ENCODE measurements around the gene ARHGAP4.

ARHGAP4 gene

GRCh38 chrX:153903238-153903980 lies 22.7 kb downstream of the ARHGAP4 start:
- FAIRE-seq, result no peak

GRCh38 chrX:153902385-153902784 lies 23.7 kb downstream of the ARHGAP4 start:
- no peak for FAIRE-seq

- FAIRE-seq, result no peak
These were observed 24.3 kb downstream of the ARHGAP4 start for GRCh38 chrX:153901753-153902140.

GRCh38 chrX:153900831-153901752 lies 25.0 kb downstream of the ARHGAP4 start:
- peak; percentile 87 for FAIRE-seq

- FAIRE-seq, result no peak
These were observed 28.2 kb downstream of the ARHGAP4 start for GRCh38 chrX:153897899-153898298.

DNA sequence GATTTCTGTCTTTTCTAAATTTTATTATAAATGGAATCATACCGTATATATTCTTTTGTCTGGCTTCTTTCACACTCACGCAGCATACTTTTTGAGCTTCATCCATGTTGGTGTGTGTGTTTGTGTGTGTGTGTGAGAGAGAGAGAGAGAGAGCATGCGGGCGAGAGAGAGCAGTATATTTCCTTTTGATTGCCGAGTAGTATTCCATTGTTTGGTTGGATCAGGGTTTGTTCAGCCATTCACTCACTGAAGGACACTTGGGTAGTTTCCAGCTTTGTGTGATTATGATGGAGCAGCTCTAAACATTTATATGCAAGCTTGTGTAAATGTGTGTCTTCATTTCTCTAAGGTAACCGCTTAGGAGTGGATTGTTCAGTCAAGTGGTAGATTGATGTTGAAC lies 36.9 kb downstream of the ARHGAP4 start:
- no peak for FAIRE-seq

- no peak for FAIRE-seq
These were observed 37.7 kb downstream of the ARHGAP4 start for GRCh38 chrX:153888344-153888743.

- FAIRE-seq, result no peak
These were observed 38.7 kb downstream of the ARHGAP4 start for GRCh38 chrX:153887385-153887784.

GRCh38 chrX:153886915-153887314 lies 39.1 kb downstream of the ARHGAP4 start:
- FAIRE-seq, result peak; percentile 92

GRCh38 chrX:153885968-153886903 lies 39.8 kb downstream of the ARHGAP4 start, which contains the start of gene L1CAM:
L1CAM (minus strand) TSS chrX:153886173; CDS start chrX:153875836, 10,337 bp downstream.
- FAIRE-seq, result no peak

DNA sequence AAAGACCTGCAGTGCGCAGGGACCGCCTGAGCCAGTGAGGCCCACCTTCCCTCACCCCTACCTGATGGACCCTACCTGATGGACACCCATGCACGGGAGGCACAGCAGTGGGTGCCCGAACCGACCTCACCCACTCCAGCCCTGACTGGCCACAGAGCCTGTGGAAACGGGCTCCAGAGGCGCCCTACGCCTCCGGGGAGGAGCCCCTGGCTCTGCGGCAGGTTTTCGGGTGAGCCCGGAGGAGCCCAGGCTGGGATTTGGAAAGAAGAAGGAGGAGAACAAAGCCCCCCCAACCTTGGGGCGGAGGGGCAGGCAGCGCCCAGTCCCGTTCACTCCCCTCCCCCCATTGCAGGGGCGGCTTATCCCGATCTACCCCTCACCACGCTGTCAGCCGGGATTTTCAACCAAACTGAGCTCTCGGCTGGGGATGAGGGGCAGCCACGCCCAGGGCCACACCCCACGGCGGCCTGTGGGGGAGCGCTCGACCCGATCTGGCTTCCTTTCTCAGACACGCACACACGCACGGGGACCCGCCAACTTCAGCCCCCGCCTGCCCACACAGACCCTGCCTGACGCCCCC lies 40.8 kb downstream of the ARHGAP4 start:
- no peak for FAIRE-seq

DNA sequence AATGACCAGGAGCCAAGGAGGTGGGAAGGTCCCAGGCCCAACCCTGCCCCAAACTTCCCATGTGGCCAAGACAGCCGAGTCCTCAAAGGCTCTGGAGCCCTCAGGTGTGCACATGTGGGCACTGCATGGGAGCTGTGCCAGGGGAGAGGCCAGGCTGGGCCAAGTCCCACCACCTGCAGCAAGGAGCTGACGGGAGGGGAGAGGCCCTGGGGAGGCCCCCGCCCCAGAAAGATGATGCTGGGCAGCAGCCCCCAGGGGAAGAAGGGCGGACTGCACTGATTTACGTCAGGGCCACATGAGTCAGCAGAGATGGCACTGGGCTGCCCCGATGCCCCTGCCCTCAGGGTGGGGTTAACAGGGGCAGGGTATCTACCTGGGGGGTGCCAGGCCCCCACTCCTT lies 41.5 kb downstream of the ARHGAP4 start:
- peak; percentile 40 for FAIRE-seq

DNA sequence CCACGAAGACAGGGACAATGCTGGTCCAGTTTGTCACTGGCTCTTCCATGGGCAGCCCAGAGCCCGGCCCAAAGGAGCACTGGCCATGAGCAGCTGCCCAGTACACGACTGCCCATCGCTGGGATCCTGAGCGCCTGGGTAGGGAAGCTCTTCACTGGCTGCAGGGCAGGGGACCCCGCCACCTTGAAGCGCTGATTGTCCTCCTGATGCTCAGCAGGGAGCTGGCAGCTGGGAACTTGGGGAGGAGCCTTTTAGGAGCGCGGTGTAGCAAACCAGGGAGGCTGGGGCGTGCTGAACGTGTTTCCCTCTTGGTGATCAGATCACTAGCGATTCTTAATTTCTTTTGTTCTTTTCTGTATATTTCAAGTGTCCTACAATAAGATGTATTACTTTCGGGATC lies 41.9 kb downstream of the ARHGAP4 start:
- no peak for FAIRE-seq

DNA sequence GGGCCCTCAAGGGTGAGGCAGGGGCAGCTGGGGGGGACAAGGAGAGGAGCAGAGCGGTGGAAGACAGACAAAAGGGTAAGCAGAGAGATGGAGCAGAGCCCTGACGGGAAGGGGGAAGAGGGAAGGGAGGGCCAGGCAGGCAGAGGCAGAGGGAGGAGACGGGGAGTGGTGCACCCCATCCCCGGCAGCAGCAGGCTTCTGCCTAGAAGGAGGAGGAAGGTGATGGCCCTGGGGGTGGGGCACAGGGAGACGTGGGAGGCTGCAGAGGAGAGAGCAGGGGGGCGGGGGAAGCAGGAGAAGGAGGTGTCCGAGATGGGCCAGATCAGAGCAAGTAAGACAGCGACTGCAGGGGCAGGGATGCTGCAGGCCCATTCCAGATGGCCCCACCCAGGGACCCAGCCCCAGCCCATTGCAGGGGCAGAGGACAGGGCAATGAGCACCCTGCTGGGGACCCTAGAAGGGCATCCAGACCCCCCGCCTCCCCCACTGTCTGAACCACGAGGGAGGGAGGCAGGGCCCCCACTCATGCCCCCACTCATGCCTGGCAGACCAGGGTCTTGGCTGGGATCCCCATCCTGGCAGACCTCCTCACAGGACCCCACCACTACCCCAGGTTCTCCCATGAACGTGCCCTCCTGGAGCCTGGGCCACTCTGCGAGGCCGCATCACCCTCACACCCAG lies 42.8 kb downstream of the ARHGAP4 start:
- no peak for FAIRE-seq

GRCh38 chrX:153882557-153882956 lies 43.5 kb downstream of the ARHGAP4 start:
- FAIRE-seq, result no peak

GRCh38 chrX:153882086-153882498 lies 44.0 kb downstream of the ARHGAP4 start:
- no peak for FAIRE-seq

GRCh38 chrX:153881281-153881680 lies 44.8 kb downstream of the ARHGAP4 start:
- no peak for FAIRE-seq

- FAIRE-seq, result no peak
These were observed 45.6 kb downstream of the ARHGAP4 start for GRCh38 chrX:153880440-153880815.

DNA sequence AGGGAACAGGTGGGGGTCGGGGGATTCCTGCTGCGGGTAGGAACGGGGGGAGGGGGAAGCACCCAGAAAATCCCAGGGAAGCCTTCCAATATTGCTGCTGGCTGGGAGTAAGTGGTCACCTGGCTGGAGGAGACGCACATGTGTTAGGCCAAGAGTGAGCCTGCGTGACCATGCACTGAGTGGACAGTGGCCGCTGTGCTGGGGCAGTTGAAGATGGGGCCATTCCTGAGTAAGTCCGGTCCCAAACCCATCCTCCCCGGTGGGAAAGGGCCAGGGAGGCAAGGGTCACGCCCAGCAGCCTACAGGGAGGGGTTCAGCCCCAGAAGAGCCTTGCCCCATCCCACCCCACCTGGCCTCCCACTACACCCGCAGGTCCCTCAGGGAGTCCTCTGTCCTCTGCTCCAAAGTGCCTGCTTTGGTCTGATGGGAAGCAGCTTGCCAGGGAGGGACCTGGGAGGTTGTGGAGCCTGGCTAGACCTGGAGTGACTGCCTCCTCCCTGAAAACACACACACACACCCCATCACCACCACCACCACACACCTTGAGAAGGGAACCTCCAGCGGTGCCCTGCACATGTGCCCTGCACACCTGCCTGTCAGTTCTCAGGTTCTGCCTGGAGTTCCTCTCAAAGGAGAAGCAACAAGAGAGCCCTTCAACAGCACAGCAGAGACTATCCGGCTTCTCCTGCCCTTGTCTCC lies 46.2 kb downstream of the ARHGAP4 start:
- no peak for FAIRE-seq

DNA sequence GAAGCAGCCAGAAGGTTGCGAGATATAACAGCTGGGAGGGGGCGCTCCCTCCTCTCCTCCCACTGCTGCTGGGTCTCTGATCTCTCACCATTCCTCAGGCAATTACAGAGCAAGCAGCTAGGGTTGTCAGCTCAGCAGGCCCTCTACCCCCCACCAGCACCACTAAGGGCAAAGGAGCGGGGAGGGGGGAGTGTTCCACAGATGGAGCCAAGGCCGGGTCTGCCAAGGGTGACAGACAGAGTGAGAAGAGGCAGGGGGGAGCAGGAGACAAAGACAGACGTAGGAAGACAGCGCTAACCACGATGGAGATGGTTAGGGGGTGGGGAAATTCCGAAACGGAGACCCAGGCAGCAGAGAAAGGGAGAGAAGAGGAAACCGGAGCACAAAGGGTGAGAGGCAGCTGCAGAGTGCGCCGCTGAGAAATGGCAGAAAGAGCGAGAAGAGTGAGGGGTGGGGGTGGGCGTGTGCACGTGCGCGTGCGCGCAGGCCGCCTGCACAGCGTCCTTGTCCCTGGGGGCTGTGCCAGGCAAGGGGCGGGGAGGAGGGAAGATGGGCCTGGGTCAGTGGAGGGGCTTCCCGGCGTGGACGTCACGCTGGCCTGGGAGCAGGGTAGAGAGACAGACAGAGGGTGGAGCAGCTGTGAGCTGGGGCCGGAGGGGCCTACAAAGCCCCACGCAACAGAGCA lies 47.0 kb downstream of the ARHGAP4 start:
- FAIRE-seq, result no peak

DNA sequence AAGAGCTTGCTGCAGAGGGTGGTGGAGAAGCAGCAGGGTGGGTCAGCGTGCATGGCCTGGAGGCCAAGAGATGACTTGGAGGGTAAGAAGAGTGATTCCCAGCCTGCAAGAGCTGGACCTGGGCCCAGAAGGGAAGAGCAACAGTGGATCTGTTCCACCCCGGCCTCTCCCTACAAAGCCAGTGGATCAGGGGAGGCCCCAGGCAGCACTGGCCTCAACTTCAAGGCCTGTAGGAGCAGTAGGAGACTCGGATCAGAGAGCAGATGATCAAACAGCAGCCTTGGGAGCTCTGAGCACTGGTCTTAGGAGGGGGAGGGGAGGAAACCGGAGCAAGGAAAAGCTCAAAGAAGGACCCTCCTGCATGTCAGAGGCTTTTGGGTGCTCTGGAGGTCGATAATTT lies 47.7 kb downstream of the ARHGAP4 start:
- FAIRE-seq, result no peak
